ENCODE data around the gene ROR2. TPM values are rescaled to one million over a fixed set of nuclear protein-coding genes. Genes with fewer than 3 reads are reported as not detected.

Gene ROR2
- total RNA-seq, 4 donors from 2014 or later: 1.8 to 4.2 (median 2.7) TPM

GRCh38 chr9:91917436-91917835 lies 32.6 kb downstream of the ROR2 start:
- H3K4me1 ChIP-seq: no peaks in the 10 kb centered on the region
- no peak overlapping the region for H3K27ac ChIP-seq
- no peaks in the 10 kb centered on the region for H3K9me3 ChIP-seq
- TF ChIP-seq CTCF (IDR thresholded peaks at IDR 0.05): no peak
- TF ChIP-seq POLR2A (IDR thresholded peaks at IDR 0.05): no peak
- TF ChIP-seq EP300 (IDR thresholded peaks at IDR 0.05): no peak
- WGBS, 2 donors: 91% methylated on average over 7 of the region's 7 CpGs
- H3K27me3 ChIP-seq: no peaks in the 10 kb centered on the region
- H3K4me3 ChIP-seq: no peak overlapping the region
- H3K36me3 ChIP-seq: no peaks in the 10 kb centered on the region
- DNase-seq (ENCODE audit: low spot score in 2 of 2): no peak

- TF ChIP-seq CTCF (IDR thresholded peaks at IDR 0.05): no peak
- no peak for TF ChIP-seq EP300 (IDR thresholded peaks at IDR 0.05)
- TF ChIP-seq POLR2A (IDR thresholded peaks at IDR 0.05): no peak
- H3K9me3 ChIP-seq: no peaks in the 10 kb centered on the region
- H3K36me3 ChIP-seq: no peaks in the 10 kb centered on the region
- no peaks in the 10 kb centered on the region for H3K4me1 ChIP-seq
- no peaks in the 10 kb centered on the region for H3K27me3 ChIP-seq
- H3K27ac ChIP-seq: no peak overlapping the region
- no peak overlapping the region for H3K4me3 ChIP-seq
- WGBS, 2 donors: 67 to 80% methylated on average over 10 of the region's 10 CpGs
- DNase-seq (ENCODE audit: low spot score in 2 of 2): no peak
Observed at GRCh38 chr9:91915524-91916263, 34.3 kb downstream of the ROR2 start.

- 94 to 96% methylated on average over 8 to 9 of the region's 9 CpGs for WGBS, 2 donors
- TF ChIP-seq CTCF (IDR thresholded peaks at IDR 0.05): no peak
- no peak for TF ChIP-seq EP300 (IDR thresholded peaks at IDR 0.05)
- TF ChIP-seq POLR2A (IDR thresholded peaks at IDR 0.05): no peak
- Histone ChIP-seq H3K4me1 (no peaks in the 10 kb centered on the region), H3K4me3 (no peak overlapping the region), H3K9me3 (no peaks in the 10 kb centered on the region), H3K36me3 (no peaks in the 10 kb centered on the region), H3K27ac (no peak overlapping the region), H3K27me3 (no peaks in the 10 kb centered on the region)
- DNase-seq (ENCODE audit: low spot score in 2 of 2): no peak
Observed at GRCh38 chr9:91914937-91915336, 35.1 kb downstream of the ROR2 start.

- DNase-seq (ENCODE audit: low spot score in 2 of 2): no peak
- Histone ChIP-seq H3K4me3 (no peak overlapping the region), H3K36me3 (no peaks in the 10 kb centered on the region), H3K27me3 (no peaks in the 10 kb centered on the region), H3K4me1 (no peaks in the 10 kb centered on the region), H3K9me3 (no peaks in the 10 kb centered on the region), H3K27ac (no peak overlapping the region)
- WGBS, 2 donors: 81 to 87% methylated on average over 10 of the region's 10 CpGs
- TF ChIP-seq EP300 (IDR thresholded peaks at IDR 0.05) (no peak), CTCF (IDR thresholded peaks at IDR 0.05) (no peak), POLR2A (IDR thresholded peaks at IDR 0.05) (no peak)
Observed at GRCh38 chr9:91914404-91914803, 35.6 kb downstream of the ROR2 start.

GRCh38 chr9:91913986-91914385 lies 36.0 kb downstream of the ROR2 start:
- no peak for TF ChIP-seq CTCF (IDR thresholded peaks at IDR 0.05)
- TF ChIP-seq EP300 (IDR thresholded peaks at IDR 0.05): no peak
- no peak for TF ChIP-seq POLR2A (IDR thresholded peaks at IDR 0.05)
- Histone ChIP-seq H3K27ac (no peak overlapping the region), H3K4me3 (no peak overlapping the region), H3K36me3 (no peaks in the 10 kb centered on the region), H3K4me1 (no peaks in the 10 kb centered on the region), H3K27me3 (no peaks in the 10 kb centered on the region), H3K9me3 (no peaks in the 10 kb centered on the region)
- no peak for DNase-seq (ENCODE audit: low spot score in 2 of 2)
- WGBS, 2 donors: 61 to 78% methylated on average over 8 of the region's 8 CpGs
